WI38 (cell line): ENCODE measurements around the gene INTS1.

Experiments
- H3K4me3 ChIP-seq: 2 replicates; pipeline ENCODE4 v1.5.1; 2011; ENCODE audit warnings: low read depth, mild to moderate bottlenecking, control low read depth, low read length
- TF ChIP-seq, protein P1 (sequence below): IDR thresholded peaks from 2 replicates; pipeline ENCODE4 v1.5.1; 2012; ENCODE audit warnings: low read depth, mild to moderate bottlenecking, control low read depth, low read length

The INTS1 gene

DNA sequence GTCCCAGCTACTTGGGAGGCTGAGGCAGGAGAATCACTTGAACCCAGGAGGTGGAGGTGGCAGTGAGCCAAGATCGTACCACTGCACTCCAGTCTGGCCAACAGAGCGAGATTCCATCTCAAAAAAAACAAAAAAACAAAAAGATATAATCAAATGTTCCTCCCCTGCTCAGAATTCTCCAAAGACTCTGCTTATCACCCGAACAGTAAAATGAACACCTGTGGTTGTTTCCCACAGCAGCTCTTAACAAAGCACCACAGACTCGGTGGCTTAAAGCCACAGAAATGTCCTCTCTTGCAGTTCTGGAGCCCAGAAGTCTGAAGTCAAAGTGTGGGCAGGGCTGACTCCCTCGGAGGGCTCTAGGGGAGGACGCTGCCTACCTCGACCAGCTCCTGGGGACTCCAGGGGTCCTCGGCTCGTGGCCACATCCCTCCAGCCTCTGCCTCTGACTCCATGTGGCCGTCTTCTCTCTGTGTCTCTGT is 4.1 kb upstream of the INTS1 start:
- TF ChIP-seq, protein P1, sequence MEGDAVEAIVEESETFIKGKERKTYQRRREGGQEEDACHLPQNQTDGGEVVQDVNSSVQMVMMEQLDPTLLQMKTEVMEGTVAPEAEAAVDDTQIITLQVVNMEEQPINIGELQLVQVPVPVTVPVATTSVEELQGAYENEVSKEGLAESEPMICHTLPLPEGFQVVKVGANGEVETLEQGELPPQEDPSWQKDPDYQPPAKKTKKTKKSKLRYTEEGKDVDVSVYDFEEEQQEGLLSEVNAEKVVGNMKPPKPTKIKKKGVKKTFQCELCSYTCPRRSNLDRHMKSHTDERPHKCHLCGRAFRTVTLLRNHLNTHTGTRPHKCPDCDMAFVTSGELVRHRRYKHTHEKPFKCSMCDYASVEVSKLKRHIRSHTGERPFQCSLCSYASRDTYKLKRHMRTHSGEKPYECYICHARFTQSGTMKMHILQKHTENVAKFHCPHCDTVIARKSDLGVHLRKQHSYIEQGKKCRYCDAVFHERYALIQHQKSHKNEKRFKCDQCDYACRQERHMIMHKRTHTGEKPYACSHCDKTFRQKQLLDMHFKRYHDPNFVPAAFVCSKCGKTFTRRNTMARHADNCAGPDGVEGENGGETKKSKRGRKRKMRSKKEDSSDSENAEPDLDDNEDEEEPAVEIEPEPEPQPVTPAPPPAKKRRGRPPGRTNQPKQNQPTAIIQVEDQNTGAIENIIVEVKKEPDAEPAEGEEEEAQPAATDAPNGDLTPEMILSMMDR = no peak
- H3K4me3 ChIP-seq = no peak overlapping the region

DNA sequence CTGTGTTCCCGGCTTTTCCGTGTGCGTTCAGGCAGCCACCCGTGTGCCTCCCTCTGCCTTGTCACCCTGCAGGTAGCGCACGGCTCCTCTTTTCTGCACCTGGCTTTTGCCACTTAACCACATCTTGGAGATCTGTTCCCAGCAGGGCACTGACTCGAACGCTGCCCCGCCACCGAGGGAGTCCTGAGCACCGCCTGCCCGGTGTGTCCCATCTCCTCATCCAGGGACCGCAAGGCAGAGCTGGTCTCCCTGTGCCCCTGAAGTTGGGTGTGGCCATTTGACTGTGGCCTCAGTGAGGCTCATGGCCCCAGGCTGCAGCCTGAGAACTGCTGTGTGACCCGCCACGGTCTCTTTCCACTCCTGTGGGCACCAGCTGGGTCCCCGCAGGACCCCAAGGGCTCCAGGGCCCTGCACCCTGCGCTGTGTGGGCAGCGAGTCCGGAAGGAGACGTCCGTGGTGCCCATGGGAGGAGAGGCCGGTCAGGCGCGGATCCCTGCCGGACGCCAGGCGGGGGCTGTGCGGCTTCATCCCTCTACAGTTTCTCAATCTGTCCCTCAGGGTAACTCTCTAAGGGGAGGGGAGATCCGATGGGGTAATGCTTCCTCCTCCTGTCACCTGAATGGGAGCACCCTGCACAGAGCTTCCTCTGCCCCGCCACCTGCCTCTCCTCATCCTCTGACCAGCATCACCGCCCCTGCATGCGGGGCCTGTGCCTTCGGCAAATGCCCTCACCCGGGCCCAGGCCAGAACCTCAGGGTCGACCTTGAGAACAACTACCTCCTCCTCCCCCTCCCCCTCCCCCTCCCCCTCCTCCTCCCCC is 1.8 kb upstream of the INTS1 start:
- TF ChIP-seq, protein P1 = no peak
- H3K4me3 ChIP-seq = no peak overlapping the region

DNA sequence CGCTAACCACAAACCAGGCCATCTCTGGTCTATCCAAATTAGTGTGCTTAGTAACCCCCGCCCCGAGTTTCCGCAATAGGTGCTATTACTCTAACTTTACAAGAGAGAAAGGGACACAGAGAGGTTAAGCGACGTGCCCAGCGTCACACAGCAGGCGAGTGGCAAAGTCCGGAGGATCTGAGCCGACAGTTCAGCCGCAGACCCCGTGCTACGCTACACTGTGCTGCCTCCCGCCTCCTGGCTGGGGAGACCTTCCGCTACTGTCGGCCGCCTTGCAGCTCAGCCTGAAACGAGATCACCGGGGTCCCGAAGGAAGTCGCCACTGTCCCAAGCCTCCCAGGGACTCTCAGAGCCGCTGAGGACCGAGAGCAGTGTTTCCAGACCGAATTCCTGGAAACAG is 799 bp downstream of the INTS1 start:
- H3K4me3 ChIP-seq = peak overlapping the region; percentile 95
- TF ChIP-seq, protein P1 = no peak

DNA sequence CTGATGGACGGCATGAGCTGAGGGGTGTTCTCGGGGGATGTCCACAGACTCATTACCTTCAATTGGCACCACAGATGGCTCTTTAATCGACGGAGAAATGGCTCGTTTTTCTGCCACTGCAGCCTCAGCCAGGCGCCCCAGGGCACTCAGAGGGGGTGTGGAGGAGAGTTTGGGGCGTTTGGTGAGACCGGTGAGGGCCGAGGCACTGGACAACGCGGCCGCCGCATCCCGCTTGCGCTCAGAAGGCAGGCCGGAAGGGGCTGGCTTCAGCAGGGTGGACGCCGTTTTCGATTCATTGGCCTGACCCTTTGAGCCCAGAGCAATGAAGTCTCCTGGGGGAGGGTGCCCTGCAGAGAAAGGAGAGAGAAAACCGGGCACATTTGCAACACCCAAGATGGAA is 1.3 kb downstream of the INTS1 start:
- TF ChIP-seq, protein P1 = no peak
- peak overlapping the region; percentile 95 for H3K4me3 ChIP-seq

DNA sequence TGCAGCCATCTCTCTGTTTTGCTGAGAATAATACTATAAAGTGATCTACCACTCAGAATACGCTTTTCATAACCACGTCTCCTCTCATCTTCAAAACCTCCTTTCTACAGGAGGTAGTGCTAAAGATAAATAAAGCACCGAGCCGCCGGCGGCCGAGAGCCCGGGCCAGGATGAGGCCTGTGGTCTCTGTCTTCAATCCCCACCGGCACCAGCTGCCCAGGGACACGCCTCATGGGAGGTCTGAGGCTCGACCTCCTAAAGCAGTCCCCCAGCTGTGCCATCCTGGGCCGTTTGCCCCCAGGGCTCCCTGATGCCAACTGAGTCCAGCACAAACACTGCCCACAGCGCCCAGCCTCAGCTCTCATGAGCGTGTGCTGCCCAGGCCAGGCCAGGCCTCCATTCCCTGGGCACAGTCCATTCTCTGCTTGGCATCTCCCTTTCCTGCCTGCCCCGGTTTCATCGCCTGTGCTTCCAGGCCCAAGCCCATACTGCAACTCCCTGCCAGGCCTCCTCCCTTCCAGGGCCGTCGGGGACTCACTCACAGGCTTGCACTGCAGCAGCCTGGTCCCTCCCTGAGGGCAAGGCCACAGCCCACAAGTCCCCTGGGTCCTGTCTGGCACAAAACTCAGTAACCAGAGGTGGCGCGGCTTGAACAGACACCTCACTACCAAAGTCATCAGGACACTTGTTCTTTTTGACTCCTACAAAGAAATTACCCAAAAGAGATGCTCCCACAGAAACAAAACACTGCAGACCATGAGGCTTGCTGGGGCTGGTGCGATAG is 2.5 kb downstream of the INTS1 start:
- TF ChIP-seq, protein P1 = no peak
- no peak overlapping the region for H3K4me3 ChIP-seq

DNA sequence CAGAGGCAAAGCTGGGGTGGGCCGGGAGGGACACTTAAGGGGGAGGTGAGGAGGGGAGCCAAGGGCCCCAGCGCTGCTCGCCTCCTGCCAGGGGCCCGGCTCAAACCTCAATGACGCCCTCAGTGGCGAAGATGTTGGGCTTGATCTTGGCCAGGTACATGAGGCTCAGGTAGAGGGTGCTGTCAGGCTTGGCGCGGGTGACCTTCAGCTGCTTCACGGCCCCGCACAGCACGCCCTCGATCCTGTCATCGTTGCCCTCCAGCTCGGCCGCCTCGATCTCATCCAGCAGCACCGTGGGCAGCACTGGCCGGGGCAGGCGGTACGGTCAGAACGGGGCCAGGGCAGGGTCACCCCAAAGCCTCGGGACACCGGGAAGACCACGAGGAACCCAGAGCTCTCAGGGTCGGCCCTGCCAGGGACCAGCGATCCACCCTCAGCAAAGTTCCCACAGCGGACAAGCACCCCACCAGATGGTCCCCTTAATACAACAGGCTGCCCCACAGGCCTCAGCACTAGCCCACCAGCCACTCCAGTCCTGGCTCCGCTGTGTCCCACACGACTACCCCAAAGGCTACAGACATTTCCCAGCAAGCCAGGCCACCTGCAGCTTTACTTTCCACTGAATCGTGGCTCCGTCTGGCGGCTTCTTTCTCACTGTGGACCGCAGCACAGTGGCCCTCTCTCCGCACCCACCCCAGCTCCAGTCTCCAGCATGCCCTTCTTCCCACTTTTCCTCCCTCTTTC is 4.0 kb downstream of the INTS1 start:
- TF ChIP-seq, protein P1 = no peak
- H3K4me3 ChIP-seq = no peak overlapping the region
